ENCODE data around the gene HCST. TPM values are rescaled to one million over a fixed set of nuclear protein-coding genes. Genes with fewer than 3 reads are reported as not detected.

HCST gene
- total and polyA plus RNA-seq, 2 of the 13 experiments (the other 11 are each of a cell fraction or from before 2014, with no cell fraction given), result 0.24 to 1.2 TPM

DNA sequence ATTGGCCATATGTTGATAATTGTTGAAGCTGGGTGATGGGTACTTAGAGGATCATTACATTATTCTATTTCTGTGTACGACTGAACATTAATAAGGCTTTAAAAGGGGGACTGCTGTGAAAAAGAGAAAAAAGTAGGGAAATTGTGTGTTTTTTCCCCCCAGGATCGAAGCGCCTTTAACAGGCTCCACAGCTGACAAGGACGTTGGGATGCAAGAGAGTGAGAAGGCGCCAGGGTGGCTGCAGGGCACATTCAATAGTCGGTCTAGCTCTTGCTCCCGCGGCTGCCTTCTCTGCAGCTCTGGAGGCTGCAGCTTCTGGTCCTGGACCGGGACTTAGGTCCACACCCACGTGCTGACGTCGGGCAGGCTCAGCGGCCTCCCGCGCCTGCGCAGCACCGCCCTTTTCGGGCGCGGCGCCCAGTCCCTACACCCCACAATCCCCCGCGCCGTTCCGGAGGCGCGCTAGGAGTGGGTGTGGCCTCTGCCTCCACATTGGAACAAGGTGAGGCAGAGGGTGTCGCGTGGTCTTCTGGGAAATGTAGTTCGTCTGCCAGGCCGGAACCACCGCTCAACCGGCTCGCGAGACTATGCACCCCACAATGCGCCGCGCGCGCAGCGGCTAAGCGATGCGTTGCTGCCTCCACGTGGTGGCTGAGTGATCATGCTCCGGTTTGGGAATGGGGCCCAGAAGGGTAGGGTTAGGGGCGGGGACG lies 29.0 kb downstream of the HCST start (continued):
- TF ChIP-seq SIN3A (IDR thresholded peaks at IDR 0.05; ENCODE audit: borderline replicate concordance, low read depth, low read length), result peak; percentile 70; the same call in 1 of the 2 replicates
- peak; percentile 59 for TF ChIP-seq PHF8 (CRISPR knock-in tag; IDR thresholded peaks at IDR 0.05)
- TF ChIP-seq FOSL1 (CRISPR knock-in tag; IDR thresholded peaks at IDR 0.05; ENCODE audit: borderline replicate concordance), result no peak
- no peak for TF ChIP-seq NFRKB (IDR thresholded peaks at IDR 0.05)
- TF ChIP-seq, protein P1, sequence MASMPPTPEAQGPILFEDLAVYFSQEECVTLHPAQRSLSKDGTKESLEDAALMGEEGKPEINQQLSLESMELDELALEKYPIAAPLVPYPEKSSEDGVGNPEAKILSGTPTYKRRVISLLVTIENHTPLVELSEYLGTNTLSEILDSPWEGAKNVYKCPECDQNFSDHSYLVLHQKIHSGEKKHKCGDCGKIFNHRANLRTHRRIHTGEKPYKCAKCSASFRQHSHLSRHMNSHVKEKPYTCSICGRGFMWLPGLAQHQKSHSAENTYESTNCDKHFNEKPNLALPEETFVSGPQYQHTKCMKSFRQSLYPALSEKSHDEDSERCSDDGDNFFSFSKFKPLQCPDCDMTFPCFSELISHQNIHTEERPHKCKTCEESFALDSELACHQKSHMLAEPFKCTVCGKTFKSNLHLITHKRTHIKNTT (CRISPR knock-in tag; IDR thresholded peaks at IDR 0.05), result no peak
- TF ChIP-seq ZNF44 (CRISPR knock-in tag; IDR thresholded peaks at IDR 0.05), result peak; percentile 40; the same call in 1 of the 2 replicates
- peak; percentile 90 for TF ChIP-seq IRF2 (CRISPR knock-in tag; IDR thresholded peaks at IDR 0.05)
- TF ChIP-seq ZBTB8A (CRISPR knock-in tag; IDR thresholded peaks at IDR 0.05; ENCODE audit: borderline replicate concordance, low read depth), result 0 out of 2 replicates have a peak, but pooled peaks have one; percentile 37
- no peak for TF ChIP-seq ZNF354B (CRISPR knock-in tag; IDR thresholded peaks at IDR 0.05)
- TF ChIP-seq, protein P2, sequence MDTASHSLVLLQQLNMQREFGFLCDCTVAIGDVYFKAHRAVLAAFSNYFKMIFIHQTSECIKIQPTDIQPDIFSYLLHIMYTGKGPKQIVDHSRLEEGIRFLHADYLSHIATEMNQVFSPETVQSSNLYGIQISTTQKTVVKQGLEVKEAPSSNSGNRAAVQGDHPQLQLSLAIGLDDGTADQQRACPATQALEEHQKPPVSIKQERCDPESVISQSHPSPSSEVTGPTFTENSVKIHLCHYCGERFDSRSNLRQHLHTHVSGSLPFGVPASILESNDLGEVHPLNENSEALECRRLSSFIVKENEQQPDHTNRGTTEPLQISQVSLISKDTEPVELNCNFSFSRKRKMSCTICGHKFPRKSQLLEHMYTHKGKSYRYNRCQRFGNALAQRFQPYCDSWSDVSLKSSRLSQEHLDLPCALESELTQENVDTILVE (CRISPR knock-in tag; IDR thresholded peaks at IDR 0.05), result peak; percentile 94
- TF ChIP-seq, protein P3, sequence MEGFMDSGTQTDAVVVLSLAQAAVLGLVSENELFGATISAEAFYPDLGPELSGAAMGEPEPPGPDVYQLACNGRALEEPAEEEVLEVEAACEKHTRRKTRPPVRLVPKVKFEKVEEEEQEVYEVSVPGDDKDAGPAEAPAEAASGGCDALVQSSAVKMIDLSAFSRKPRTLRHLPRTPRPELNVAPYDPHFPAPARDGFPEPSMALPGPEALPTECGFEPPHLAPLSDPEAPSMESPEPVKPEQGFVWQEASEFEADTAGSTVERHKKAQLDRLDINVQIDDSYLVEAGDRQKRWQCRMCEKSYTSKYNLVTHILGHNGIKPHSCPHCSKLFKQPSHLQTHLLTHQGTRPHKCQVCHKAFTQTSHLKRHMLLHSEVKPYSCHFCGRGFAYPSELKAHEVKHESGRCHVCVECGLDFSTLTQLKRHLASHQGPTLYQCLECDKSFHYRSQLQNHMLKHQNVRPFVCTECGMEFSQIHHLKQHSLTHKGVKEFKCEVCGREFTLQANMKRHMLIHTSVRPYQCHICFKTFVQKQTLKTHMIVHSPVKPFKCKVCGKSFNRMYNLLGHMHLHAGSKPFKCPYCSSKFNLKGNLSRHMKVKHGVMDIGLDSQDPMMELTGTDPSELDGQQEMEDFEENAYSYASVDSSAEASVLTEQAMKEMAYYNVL (CRISPR knock-in tag; IDR thresholded peaks at IDR 0.05; ENCODE audit: borderline replicate concordance), result no peak
- no peak for TF ChIP-seq EHMT2 (IDR thresholded peaks at IDR 0.05; ENCODE audit: borderline replicate concordance, low read depth, low read length)
- no peak for TF ChIP-seq ZNF431 (CRISPR knock-in tag; IDR thresholded peaks at IDR 0.05; ENCODE audit: borderline replicate concordance, low read depth)
- TF ChIP-seq HMG20B (CRISPR knock-in tag; conservative IDR thresholded peaks at IDR 0.05), result no peak
- TF ChIP-seq, protein P4, sequence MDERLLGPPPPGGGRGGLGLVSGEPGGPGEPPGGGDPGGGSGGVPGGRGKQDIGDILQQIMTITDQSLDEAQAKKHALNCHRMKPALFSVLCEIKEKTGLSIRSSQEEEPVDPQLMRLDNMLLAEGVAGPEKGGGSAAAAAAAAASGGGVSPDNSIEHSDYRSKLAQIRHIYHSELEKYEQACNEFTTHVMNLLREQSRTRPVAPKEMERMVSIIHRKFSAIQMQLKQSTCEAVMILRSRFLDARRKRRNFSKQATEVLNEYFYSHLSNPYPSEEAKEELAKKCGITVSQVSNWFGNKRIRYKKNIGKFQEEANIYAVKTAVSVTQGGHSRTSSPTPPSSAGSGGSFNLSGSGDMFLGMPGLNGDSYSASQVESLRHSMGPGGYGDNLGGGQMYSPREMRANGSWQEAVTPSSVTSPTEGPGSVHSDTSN (CRISPR knock-in tag; IDR thresholded peaks at IDR 0.05), result no peak
- TF ChIP-seq, protein P5, sequence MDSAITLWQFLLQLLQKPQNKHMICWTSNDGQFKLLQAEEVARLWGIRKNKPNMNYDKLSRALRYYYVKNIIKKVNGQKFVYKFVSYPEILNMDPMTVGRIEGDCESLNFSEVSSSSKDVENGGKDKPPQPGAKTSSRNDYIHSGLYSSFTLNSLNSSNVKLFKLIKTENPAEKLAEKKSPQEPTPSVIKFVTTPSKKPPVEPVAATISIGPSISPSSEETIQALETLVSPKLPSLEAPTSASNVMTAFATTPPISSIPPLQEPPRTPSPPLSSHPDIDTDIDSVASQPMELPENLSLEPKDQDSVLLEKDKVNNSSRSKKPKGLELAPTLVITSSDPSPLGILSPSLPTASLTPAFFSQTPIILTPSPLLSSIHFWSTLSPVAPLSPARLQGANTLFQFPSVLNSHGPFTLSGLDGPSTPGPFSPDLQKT (CRISPR knock-in tag; IDR thresholded peaks at IDR 0.05; ENCODE audit: borderline replicate concordance), result peak; percentile 58; the same call in 1 of the 2 replicates
- no peak for TF ChIP-seq ZSCAN12 (CRISPR knock-in tag; IDR thresholded peaks at IDR 0.05)
- no peak for TF ChIP-seq ZNF564 (CRISPR knock-in tag; IDR thresholded peaks at IDR 0.05)
- no peak for TF ChIP-seq JUNB (CRISPR knock-in tag; IDR thresholded peaks at IDR 0.05; ENCODE audit: borderline replicate concordance)
- TF ChIP-seq ZFP36L2 (CRISPR knock-in tag; IDR thresholded peaks at IDR 0.05), result no peak
- TF ChIP-seq, protein P6, sequence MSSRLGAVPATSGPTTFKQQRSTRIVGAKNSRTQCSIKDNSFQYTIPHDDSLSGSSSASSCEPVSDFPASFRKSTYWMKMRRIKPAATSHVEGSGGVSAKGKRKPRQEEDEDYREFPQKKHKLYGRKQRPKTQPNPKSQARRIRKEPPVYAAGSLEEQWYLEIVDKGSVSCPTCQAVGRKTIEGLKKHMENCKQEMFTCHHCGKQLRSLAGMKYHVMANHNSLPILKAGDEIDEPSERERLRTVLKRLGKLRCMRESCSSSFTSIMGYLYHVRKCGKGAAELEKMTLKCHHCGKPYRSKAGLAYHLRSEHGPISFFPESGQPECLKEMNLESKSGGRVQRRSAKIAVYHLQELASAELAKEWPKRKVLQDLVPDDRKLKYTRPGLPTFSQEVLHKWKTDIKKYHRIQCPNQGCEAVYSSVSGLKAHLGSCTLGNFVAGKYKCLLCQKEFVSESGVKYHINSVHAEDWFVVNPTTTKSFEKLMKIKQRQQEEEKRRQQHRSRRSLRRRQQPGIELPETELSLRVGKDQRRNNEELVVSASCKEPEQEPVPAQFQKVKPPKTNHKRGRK (CRISPR knock-in tag; IDR thresholded peaks at IDR 0.05), result 0 out of 2 replicates have a peak, but pooled peaks have one; percentile 54
